Right lobe of liver (tissue), 6 donors: ENCODE results near the gene SNX21. TPM values are rescaled to one million over a fixed set of nuclear protein-coding genes. Genes with fewer than 3 reads are reported as not detected.

Experiments used
- ATAC-seq, 4 donors: fragments of 200-7000 bp; cut with Tn5 transposase; one replicate each; pipeline ENCODE4 v1.9.1; 2020; ENCODE audit warnings: mild to moderate bottlenecking in 4 of 4, moderate library complexity in 4 of 4
- DNase-seq, 3 donors: peaks; one replicate each; pipeline ENCODE4 v3.0.0-alpha.2; 2020
- H3K27ac ChIP-seq, 3 donors: fragments of 200-600 bp; one replicate each; pipeline ENCODE4 v1.8.0; 2022
- H3K27me3 ChIP-seq, 2 donors: fragments of 200-600 bp; one replicate each; pipeline ENCODE4 v1.8.0; 2022
- H3K36me3 ChIP-seq, 4 donors: fragments of 200-600 bp; sonication (generic) in 1 of 4; one replicate each; pipeline versions ENCODE4 v1.5.1 to v1.8.0; 2017 to 2022; ENCODE audit warnings: control low read depth in 1 of 4
- H3K4me1 ChIP-seq, 4 donors: fragments of 200-600 bp; sonication (generic) in 1 of 4; one replicate each; pipeline versions ENCODE4 v1.5.1 to v1.8.0; 2017 to 2022; ENCODE audit warnings: control low read depth in 1 of 4
- H3K4me3 ChIP-seq, 3 donors: fragments of 200-600 bp; one replicate each; pipeline ENCODE4 v1.8.0; 2022
- H3K9me3 ChIP-seq, 4 donors: fragments of 200-600 bp; sonication (generic) in 1 of 4; one replicate each; pipeline versions ENCODE4 v1.5.1 to v1.8.0; 2017 to 2022; ENCODE audit warnings: control low read depth in 1 of 4
- POLR2A ChIP-seq: fragments of 450-650 bp; IDR thresholded peaks from one replicate; pipeline ENCODE4 v1.6.1; 2017; ENCODE audit warnings: antibody characterized with exemption, mild to moderate bottlenecking
- WGBS: methylation state at CpG from one replicate; pipeline ENCODE4 v1.1.6; 2018; ENCODE audit warnings: low coverage, low lambda C conversion rate; ENCODE audit not compliant: insufficient coverage; ENCODE audit errors: missing lambda C conversion rate; 5-methylcytosine and 5-hydroxymethylcytosine counted together
- intact Hi-C, 2 donors: fragments of 100-400 bp; cut with DNase I; formaldehyde crosslinking; loops; one replicate each; pipeline versions ENCODE4 v1.11.2 to v1.14.1; 2022
- total RNA-seq, 6 experiments: library from RNA; depleted of rRNA in 2 of 6; stranded (reverse); fragments of >200 nt in 2 of 6; fragmentation: NEBNext Ultra II Directional in 3 of 6; extraction: Animal tissue kit (Norgen Biotek cat#: 25700) in 3 of 6; gene quantifications; one replicate each; pipeline versions ENCODE4 v1.1.0 to v1.2.4, GENCODE V29; 2016 to 2023
- TF ChIP-seq, protein P1 (sequence below), 4 donors: fragments of 200-600 bp in 3 of 4; fragments of 450-650 bp in 1 of 4; IDR thresholded peaks; one replicate each; pipeline versions ENCODE4 v1.5.1 to v1.8.0; 2016 to 2022; ENCODE audit warnings: antibody characterized with exemption in 4 of 4, mild to moderate bottlenecking in 2 of 4
- donor health status: DM: no; HTN: yes; CAD: no.
- donor health status: DM: no; HTN: no; CAD: no.
- donor health status: DM: no; HTN: no; CAD: no.
- donor health status: DM: no; HTN: yes; CAD: no.
- donor health status: DM: no; HTN: yes; CAD: no.

Gene SNX21
- total RNA-seq, 6 experiments from 2014 or later, result 3.4 to 21.8 (median 6.8) TPM

DNA sequence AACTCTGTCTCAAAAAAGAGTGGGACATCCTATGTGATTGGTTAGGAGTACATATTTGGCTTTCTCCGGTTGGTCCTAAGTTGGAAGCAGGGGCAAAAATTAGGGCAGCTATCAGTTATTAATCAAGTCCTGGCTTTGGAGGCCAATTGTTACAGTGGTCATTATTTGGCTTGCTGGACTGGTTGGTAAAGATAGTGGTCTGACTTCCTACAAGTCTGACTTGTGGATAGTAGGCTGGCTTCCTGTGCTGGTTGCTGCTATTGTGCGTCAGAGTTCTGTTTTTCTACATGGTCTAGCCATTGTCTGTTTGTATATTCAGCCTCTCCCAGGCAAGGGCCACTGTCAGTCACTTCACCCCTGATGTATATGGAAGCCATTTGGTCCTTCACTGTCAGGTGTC, 16.6 kb downstream of the SNX21 start:
- H3K4me1 ChIP-seq, result peaks cover 0 to 3% (median 0%) of the 10 kb centered on the region in 4 donors
- ATAC-seq, result no peak
- H3K36me3 ChIP-seq, result peaks cover 0 to 29% (median 4%) of the 10 kb centered on the region in 4 donors
- TF ChIP-seq POLR2A, result no peak
- TF ChIP-seq, protein P1, sequence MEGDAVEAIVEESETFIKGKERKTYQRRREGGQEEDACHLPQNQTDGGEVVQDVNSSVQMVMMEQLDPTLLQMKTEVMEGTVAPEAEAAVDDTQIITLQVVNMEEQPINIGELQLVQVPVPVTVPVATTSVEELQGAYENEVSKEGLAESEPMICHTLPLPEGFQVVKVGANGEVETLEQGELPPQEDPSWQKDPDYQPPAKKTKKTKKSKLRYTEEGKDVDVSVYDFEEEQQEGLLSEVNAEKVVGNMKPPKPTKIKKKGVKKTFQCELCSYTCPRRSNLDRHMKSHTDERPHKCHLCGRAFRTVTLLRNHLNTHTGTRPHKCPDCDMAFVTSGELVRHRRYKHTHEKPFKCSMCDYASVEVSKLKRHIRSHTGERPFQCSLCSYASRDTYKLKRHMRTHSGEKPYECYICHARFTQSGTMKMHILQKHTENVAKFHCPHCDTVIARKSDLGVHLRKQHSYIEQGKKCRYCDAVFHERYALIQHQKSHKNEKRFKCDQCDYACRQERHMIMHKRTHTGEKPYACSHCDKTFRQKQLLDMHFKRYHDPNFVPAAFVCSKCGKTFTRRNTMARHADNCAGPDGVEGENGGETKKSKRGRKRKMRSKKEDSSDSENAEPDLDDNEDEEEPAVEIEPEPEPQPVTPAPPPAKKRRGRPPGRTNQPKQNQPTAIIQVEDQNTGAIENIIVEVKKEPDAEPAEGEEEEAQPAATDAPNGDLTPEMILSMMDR (IDR thresholded peaks at IDR 0.05), result no peak
- intact Hi-C loops, result no loop called here
- H3K4me3 ChIP-seq, result no peak overlapping the region
- no peaks in the 10 kb centered on the region for H3K27me3 ChIP-seq
- H3K9me3 ChIP-seq, result no peaks in the 10 kb centered on the region
- DNase-seq, result no peak
- 92% methylated on average over 2 of the region's 2 CpGs for WGBS
- H3K27ac ChIP-seq, result no peak overlapping the region

DNA sequence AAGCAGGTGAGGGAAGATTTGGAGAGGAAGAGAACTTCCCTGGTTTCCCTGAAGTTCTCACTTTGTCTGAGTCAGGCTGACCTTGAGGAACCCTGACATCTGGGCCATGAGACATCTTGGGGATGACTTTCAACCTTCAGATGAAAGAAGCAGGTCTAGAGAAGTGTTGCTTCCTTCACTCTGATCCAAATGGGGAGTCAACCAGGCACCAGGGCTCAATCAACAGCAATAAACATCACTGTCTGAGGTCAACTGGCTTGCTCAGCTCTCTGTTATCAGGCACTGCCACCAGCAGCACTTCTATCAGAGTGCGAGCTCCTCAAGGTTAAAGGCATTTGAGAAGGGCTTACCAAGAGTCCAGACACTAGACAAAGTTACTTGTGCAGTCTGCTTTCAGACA, 17.3 kb downstream of the SNX21 start:
- H3K36me3 ChIP-seq, result peaks cover 0 to 23% (median 3%) of the 10 kb centered on the region in 4 donors
- no peaks in the 10 kb centered on the region for H3K27me3 ChIP-seq
- H3K4me1 ChIP-seq, result peaks cover 0 to 9% (median 3%) of the 10 kb centered on the region in 4 donors
- WGBS, result no CpG with 5 or more reads among the region's 1 CpG
- no peak overlapping the region for H3K27ac ChIP-seq
- ATAC-seq (no peak), DNase-seq (no peak)
- H3K9me3 ChIP-seq, result no peaks in the 10 kb centered on the region
- TF ChIP-seq, protein P1 (IDR thresholded peaks at IDR 0.05), result no peak
- no peak for TF ChIP-seq POLR2A
- intact Hi-C loops, result no loop called here
- no peak overlapping the region for H3K4me3 ChIP-seq

DNA sequence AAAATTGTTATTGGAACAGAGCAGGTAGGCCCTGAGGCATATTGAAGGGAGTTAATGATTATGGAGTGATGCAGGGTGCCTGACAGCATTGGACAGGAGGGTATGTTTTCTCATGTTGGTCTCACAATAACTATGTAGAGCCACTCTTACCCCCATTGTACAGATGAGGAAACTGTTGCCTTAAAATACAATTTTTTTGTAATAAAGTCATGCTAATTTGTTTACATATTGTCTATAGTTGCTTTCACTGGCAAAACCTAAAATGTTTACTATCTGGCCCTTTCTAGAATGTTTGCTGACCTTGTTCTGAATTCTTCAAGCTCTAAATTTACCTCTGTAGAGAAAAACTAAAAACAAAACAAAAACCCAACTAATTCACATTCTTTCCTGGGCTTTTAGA, 17.9 kb downstream of the SNX21 start:
- H3K36me3 ChIP-seq, result peaks cover 0 to 18% (median 3%) of the 10 kb centered on the region in 4 donors
- TF ChIP-seq, protein P1 (IDR thresholded peaks at IDR 0.05), result no peak
- TF ChIP-seq POLR2A, result no peak
- intact Hi-C loops, result no loop called here

GRCh38 chr20:45852326-45852725, 18.7 kb downstream of the SNX21 start:
- WGBS, result 100% methylated on average over 6 of the region's 6 CpGs
- Histone ChIP-seq H3K27me3 (no peaks in the 10 kb centered on the region), H3K36me3 (peaks cover 0 to 9% (median under 1%) of the 10 kb centered on the region in 4 donors), H3K9me3 (no peaks in the 10 kb centered on the region), H3K4me1 (peaks cover 0 to 16% (median 6%) of the 10 kb centered on the region in 4 donors), H3K4me3 (no peak overlapping the region), H3K27ac (no peak overlapping the region)
- intact Hi-C loops, result no loop called here
- ATAC-seq, result no peak
- TF ChIP-seq, protein P1 (IDR thresholded peaks at IDR 0.05), result no peak
- TF ChIP-seq POLR2A, result no peak
- DNase-seq, result no peak

More for the DNA sequence above, 17.9 kb downstream of the SNX21 start:
- no peak overlapping the region for H3K4me3 ChIP-seq
- H3K27me3 ChIP-seq, result no peaks in the 10 kb centered on the region
- no peaks in the 10 kb centered on the region for H3K9me3 ChIP-seq
- peaks cover 0 to 15% (median 6%) of the 10 kb centered on the region in 4 donors for H3K4me1 ChIP-seq
- DNase-seq (no peak), ATAC-seq (no peak)
- no peak overlapping the region for H3K27ac ChIP-seq

DNA sequence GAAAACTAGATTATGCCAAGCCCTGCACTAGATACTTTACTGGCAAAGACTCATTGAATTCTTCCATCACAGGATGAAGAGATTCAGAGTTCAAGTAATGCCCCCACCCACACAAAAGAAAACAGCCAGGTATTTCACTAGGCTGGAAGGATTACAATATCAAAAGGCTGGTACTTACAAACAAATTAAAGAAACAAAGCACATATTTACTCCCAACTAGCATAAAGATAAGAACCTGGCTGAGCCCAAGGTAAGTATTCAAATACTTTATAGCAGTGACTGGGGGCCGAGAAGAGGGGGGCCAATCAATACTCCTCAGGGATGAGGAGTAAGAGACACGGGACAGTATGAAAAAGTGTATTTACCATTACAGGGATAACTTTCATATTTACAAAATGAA, 19.9 kb downstream of the SNX21 start:
- Histone ChIP-seq H3K27ac (no peak overlapping the region), H3K9me3 (no peaks in the 10 kb centered on the region), H3K4me3 (no peak overlapping the region), H3K27me3 (no peaks in the 10 kb centered on the region), H3K4me1 (peaks cover 0 to 19% (median 8%) of the 10 kb centered on the region in 4 donors), H3K36me3 (no peaks in the 10 kb centered on the region)
- ATAC-seq, result no peak
- TF ChIP-seq, protein P1 (IDR thresholded peaks at IDR 0.05), result no peak
- DNase-seq, result no peak
- 84% methylated on average over 2 of the region's 2 CpGs for WGBS
- intact Hi-C loops, result no loop called here
